Endothelial cell of umbilical vein (primary cell): ENCODE results near the gene C11orf21. TPM values are rescaled to one million over a fixed set of nuclear protein-coding genes. Genes with fewer than 3 reads are reported as not detected.

Source experiments
- BruUV-seq: library from RNA; stranded (reverse); fragments of 400-500 nt; replicated peaks from 2 replicates; lab custom pipeline; 2021; lab: Mats Ljungman, UMichigan
- CTCF ChIA-PET: fragments of 300-600, 350-600 bp; sonication (Branson Sonifier 250); formaldehyde crosslinking; loops from one replicate; lab custom pipeline; 2021; ENCODE audit warnings: antibody characterized with exemption, inconsistent platforms; lab: Charles Lee
- POLR2A ChIA-PET: fragments of 300-600, 350-600 bp; sonication (Branson Sonifier 250); formaldehyde crosslinking; loops from one replicate; lab custom pipeline; 2021; ENCODE audit warnings: antibody characterized with exemption, inconsistent platforms; lab: Charles Lee
- DNase-seq: peaks from one replicate; pipeline ENCODE4 v3.0.0-alpha.2; 2011; ENCODE audit warnings: low read depth, low spot score
- FAIRE-seq: peaks from 2 replicates; lab custom pipeline; 2011; peaks lifted over from hg19 to GRCh38; lab: Jason Lieb, UNC
- H2AFZ ChIP-seq: 2 replicates; pipeline ENCODE4 v1.6.0; 2012; ENCODE audit warnings: low read depth, low read length, control low read depth, inconsistent platforms
- H3K27ac ChIP-seq: 2 replicates; pipeline ENCODE4 v1.5.1; 2011; ENCODE audit warnings: low read depth, mild to moderate bottlenecking, control low read depth, low read length, moderate library complexity; ENCODE audit not compliant: insufficient read depth
- H3K27me3 ChIP-seq, 2 experiments: 2 replicates each; pipeline versions ENCODE4 v1.6.0 to v1.6.1; 2011; ENCODE audit warnings: low read length in 2 of 2, mixed read lengths in 1 of 2; ENCODE audit not compliant: control insufficient read depth in 2 of 2, insufficient read depth in 2 of 2
- H3K36me3 ChIP-seq, 2 experiments: 2 replicates in 1 of 2; 3 replicates in 1 of 2; pipeline ENCODE4 v1.5.1; 2011; ENCODE audit warnings: low read length in 2 of 2, mild to moderate bottlenecking in 1 of 2, moderate library complexity in 1 of 2; ENCODE audit not compliant: control insufficient read depth in 2 of 2, insufficient read depth in 2 of 2; ENCODE audit errors: extremely low read depth in 1 of 2
- H3K4me1 ChIP-seq: 3 replicates; pipeline ENCODE4 v1.5.1; 2011; ENCODE audit warnings: mild to moderate bottlenecking, low read length; ENCODE audit not compliant: control insufficient read depth, insufficient read depth; ENCODE audit errors: extremely low read depth
- H3K4me2 ChIP-seq: 2 replicates; pipeline ENCODE4 v1.6.1; 2011; ENCODE audit warnings: low read length, control low read depth, mixed read lengths; ENCODE audit not compliant: insufficient read depth
- H3K4me3 ChIP-seq, 3 experiments: fragments of 200-600 bp in 1 of 3; sonication (generic), shearing (Covaris generic) in 1 of 3; replicated peaks in 1 of 3; 2 replicates each; pipeline ENCODE4 v1.5.1; 2011 to 2016; ENCODE audit warnings: control low read depth in 3 of 3, low read length in 3 of 3, mild to moderate bottlenecking in 2 of 3, inconsistent platforms in 1 of 3, low read depth in 1 of 3, moderate library complexity in 1 of 3; ENCODE audit not compliant: insufficient read depth in 1 of 3
- H3K79me2 ChIP-seq: 2 replicates; pipeline ENCODE4 v1.6.0; 2012; ENCODE audit warnings: low read length, inconsistent platforms; ENCODE audit not compliant: control insufficient read depth, insufficient read depth
- H3K9ac ChIP-seq: replicated peaks from 2 replicates; pipeline ENCODE3; 2011; ENCODE audit warnings: low read length, control low read depth; ENCODE audit not compliant: insufficient read depth; ENCODE audit errors: extremely low read depth
- H3K9me1 ChIP-seq: replicated peaks from 3 replicates; pipeline ENCODE4 v1.6.0; 2011; ENCODE audit warnings: mild to moderate bottlenecking, low read length; ENCODE audit not compliant: control insufficient read depth, insufficient read depth; ENCODE audit errors: extremely low read depth
- H3K9me3 ChIP-seq: replicated peaks from 2 replicates; pipeline ENCODE4 v1.5.1; 2012; ENCODE audit warnings: low read length, inconsistent platforms; ENCODE audit not compliant: control insufficient read depth, insufficient read depth
- H4K20me1 ChIP-seq: replicated peaks from 2 replicates; pipeline ENCODE3; 2011; ENCODE audit warnings: mild to moderate bottlenecking, low read length; ENCODE audit not compliant: control insufficient read depth, insufficient read depth; ENCODE audit errors: extremely low read depth
- EZH2 ChIP-seq: IDR thresholded peaks from 2 replicates; pipeline ENCODE4 v1.6.1; 2012; ENCODE audit warnings: borderline replicate concordance, low read depth, mild to moderate bottlenecking, moderate library complexity, low read length, inconsistent platforms; ENCODE audit not compliant: severe bottlenecking
- FOS ChIP-seq: IDR thresholded peaks from 2 replicates; pipeline ENCODE4 v1.6.1; 2011; ENCODE audit warnings: mild to moderate bottlenecking, low read length, moderate library complexity, borderline replicate concordance; ENCODE audit not compliant: insufficient read depth
- GATA2 ChIP-seq: IDR thresholded peaks from 2 replicates; pipeline ENCODE4 v1.7.0; 2011; ENCODE audit warnings: low read depth, mild to moderate bottlenecking, moderate library complexity, mixed read lengths, low read length; ENCODE audit not compliant: insufficient read length, insufficient read depth
- JUN ChIP-seq: IDR thresholded peaks from 2 replicates; pipeline ENCODE4 v1.6.1; 2011; ENCODE audit warnings: borderline replicate concordance, low read depth; ENCODE audit not compliant: insufficient read length, insufficient read depth
- MYC ChIP-seq: IDR thresholded peaks from one replicate; pipeline ENCODE4 v1.6.1; 2011; ENCODE audit warnings: mild to moderate bottlenecking, low read depth, low read length
- POLR2A ChIP-seq: IDR thresholded peaks from 2 replicates; pipeline ENCODE4 v1.6.1; 2012; ENCODE audit warnings: low read depth, mild to moderate bottlenecking, control low read depth, low read length
- POLR2AphosphoS5 ChIP-seq: IDR thresholded peaks from 2 replicates; pipeline ENCODE4 v1.6.1; 2012; ENCODE audit warnings: low read depth, mild to moderate bottlenecking, control low read depth, low read length, moderate library complexity; ENCODE audit not compliant: insufficient read depth
- dilution Hi-C: fragments of 300-500 bp; cut with MboI; formaldehyde crosslinking; loops from one replicate; pipeline ENCODE4 v1.15.0; 2019; ENCODE audit warnings: low sequenced_read_pairs; ENCODE audit not compliant: extremely low pct_ligation_motif_present
- intact Hi-C: fragments of 100-400 bp; cut with micrococcal nuclease; formaldehyde crosslinking; loops from one replicate; pipeline ENCODE4 v1.10.0; 2022
- polyA plus RNA-seq, 4 experiments: library from polyadenylated mRNA; depleted of rRNA in 3 of 4; stranded (reverse) in 3 of 4; unstranded in 1 of 4; fragments of >200 nt; gene quantifications; 2 replicates each; pipeline versions ENCODE4 v1.2.1 to v1.2.3, GENCODE V29; 2011 to 2012; ENCODE audit warnings: missing spikeins in 1 of 4
- total RNA-seq: library from RNA; stranded (reverse); gene quantifications from 2 replicates; pipeline ENCODE4 v1.2.3, GENCODE V29; 2021
- TF ChIP-seq, protein P1 (sequence below): IDR thresholded peaks from 2 replicates; pipeline ENCODE4 v1.6.1; 2011; ENCODE audit not compliant: insufficient read depth, insufficient read length
- TF ChIP-seq, protein P2 (sequence below), 2 donors: IDR thresholded peaks; 1 replicate in 1 of 2; 2 replicates in 1 of 2; pipeline ENCODE4 v1.5.1; 2011; ENCODE audit warnings: low read length in 2 of 2, mild to moderate bottlenecking in 2 of 2, moderate library complexity in 2 of 2, control low read depth in 1 of 2, inconsistent platforms in 1 of 2, low read depth in 1 of 2; ENCODE audit not compliant: insufficient read depth in 1 of 2; ENCODE audit errors: extremely low read depth in 1 of 2

C11orf21 gene
- total and polyA plus RNA-seq, 2 donors (not counting 3 experiments of a cell fraction or from before 2014, with no cell fraction given): not detected

GRCh38 chr11:2316963-2317244, 15.2 kb upstream of the C11orf21 start:
- intact Hi-C loops: no loop called here
- dilution Hi-C loops: no loop called here
- H3K4me2 ChIP-seq: no peak overlapping the region
- H2AFZ ChIP-seq: no peak overlapping the region
- no peaks in the 10 kb centered on the region for H3K36me3 ChIP-seq
- no peaks in the 10 kb centered on the region for H3K79me2 ChIP-seq
- no peaks in the 10 kb centered on the region for H3K9me1 ChIP-seq
- no peak overlapping the region for H3K4me3 ChIP-seq
- no peaks in the 10 kb centered on the region for H3K9me3 ChIP-seq
- H3K9ac ChIP-seq: no peak overlapping the region
- CTCF ChIA-PET: interaction anchor here (0.6 to 1.1 kb wide), 3 partner anchors 11 to 103 kb away, joined by 3 to 5 read pairs (median 3); no protein-coding TSS in a partner anchor
- no peak overlapping the region for H3K27ac ChIP-seq
- POLR2A ChIA-PET: no interaction called here
- H3K27me3 ChIP-seq: no peaks in the 10 kb centered on the region
- DNase-seq (no peak), FAIRE-seq (no peak)
- BruUV-seq: no TSS peak
- H3K4me1 ChIP-seq: no peaks in the 10 kb centered on the region
- TF ChIP-seq, protein P1, sequence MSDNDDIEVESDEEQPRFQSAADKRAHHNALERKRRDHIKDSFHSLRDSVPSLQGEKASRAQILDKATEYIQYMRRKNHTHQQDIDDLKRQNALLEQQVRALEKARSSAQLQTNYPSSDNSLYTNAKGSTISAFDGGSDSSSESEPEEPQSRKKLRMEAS: no peak
- TF ChIP-seq MYC (no peak), POLR2AphosphoS5 (no peak), EZH2 (no peak), JUN (no peak), GATA2 (no peak), POLR2A (no peak), FOS (no peak)
- TF ChIP-seq, protein P2, sequence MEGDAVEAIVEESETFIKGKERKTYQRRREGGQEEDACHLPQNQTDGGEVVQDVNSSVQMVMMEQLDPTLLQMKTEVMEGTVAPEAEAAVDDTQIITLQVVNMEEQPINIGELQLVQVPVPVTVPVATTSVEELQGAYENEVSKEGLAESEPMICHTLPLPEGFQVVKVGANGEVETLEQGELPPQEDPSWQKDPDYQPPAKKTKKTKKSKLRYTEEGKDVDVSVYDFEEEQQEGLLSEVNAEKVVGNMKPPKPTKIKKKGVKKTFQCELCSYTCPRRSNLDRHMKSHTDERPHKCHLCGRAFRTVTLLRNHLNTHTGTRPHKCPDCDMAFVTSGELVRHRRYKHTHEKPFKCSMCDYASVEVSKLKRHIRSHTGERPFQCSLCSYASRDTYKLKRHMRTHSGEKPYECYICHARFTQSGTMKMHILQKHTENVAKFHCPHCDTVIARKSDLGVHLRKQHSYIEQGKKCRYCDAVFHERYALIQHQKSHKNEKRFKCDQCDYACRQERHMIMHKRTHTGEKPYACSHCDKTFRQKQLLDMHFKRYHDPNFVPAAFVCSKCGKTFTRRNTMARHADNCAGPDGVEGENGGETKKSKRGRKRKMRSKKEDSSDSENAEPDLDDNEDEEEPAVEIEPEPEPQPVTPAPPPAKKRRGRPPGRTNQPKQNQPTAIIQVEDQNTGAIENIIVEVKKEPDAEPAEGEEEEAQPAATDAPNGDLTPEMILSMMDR (IDR thresholded peaks at IDR 0.05; ENCODE audit: extremely low read depth in 1 of 2, insufficient read depth in 1 of 2, low read depth in 1 of 2, low read length in 2 of 2): no peak
- no peaks in the 10 kb centered on the region for H4K20me1 ChIP-seq
